GM18861 (cell line): Measurements from ENCODE around the gene CLEC1B.
"Not testable (repeated sequence)": the region's sequence is repeated elsewhere in the genome, so short reads cannot be mapped to it uniquely, and the experiment has no call there.

Experiments used
- ATAC-seq: cut with Tn5 transposase; IDR thresholded peaks from one replicate; pipeline ENCODE4 v1.9.1; 2021; ENCODE audit not compliant: unreplicated experiment

CLEC1B gene

GRCh38 chr12:9999016-9999415 lies at the start of gene CLEC1B:
CLEC1B (minus strand) TSS chr12:9999121; CDS start chr12:9999100, 21 bp downstream.
- no peak for ATAC-seq

- no peak for ATAC-seq
Measured at GRCh38 chr12:10048526-10048925, 49.6 kb upstream of the CLEC1B start.

- ATAC-seq, result no peak
Measured at GRCh38 chr12:10042167-10042566, 43.2 kb upstream of the CLEC1B start.

- no peak for ATAC-seq
Measured at GRCh38 chr12:10033783-10034545, 35.0 kb upstream of the CLEC1B start.

GRCh38 chr12:10031771-10032175 lies 32.9 kb upstream of the CLEC1B start:
- no peak for ATAC-seq

GRCh38 chr12:10031321-10031720 lies 32.4 kb upstream of the CLEC1B start:
- no peak for ATAC-seq

GRCh38 chr12:10030446-10030845 lies 31.5 kb upstream of the CLEC1B start, which contains the start of gene CLEC9A:
CLEC9A (plus strand) TSS chr12:10030682; CDS start chr12:10052688, 22,006 bp downstream.
- ATAC-seq, result no peak

GRCh38 chr12:10027721-10028120 lies 28.8 kb upstream of the CLEC1B start:
- no peak for ATAC-seq

GRCh38 chr12:10027311-10027710 lies 28.4 kb upstream of the CLEC1B start:
- ATAC-seq, result no peak

GRCh38 chr12:10026666-10027065 lies 27.7 kb upstream of the CLEC1B start:
- not testable (repeated sequence) for ATAC-seq

GRCh38 chr12:10025236-10025635 lies 26.3 kb upstream of the CLEC1B start:
- no peak for ATAC-seq

- ATAC-seq, result no peak
Measured at GRCh38 chr12:10021342-10021741, 22.4 kb upstream of the CLEC1B start.

GRCh38 chr12:10018386-10018785 lies 19.5 kb upstream of the CLEC1B start:
- ATAC-seq, result no peak

- ATAC-seq, result no peak
Measured at GRCh38 chr12:10016881-10017280, 18.0 kb upstream of the CLEC1B start.

GRCh38 chr12:10015450-10015849 lies 16.5 kb upstream of the CLEC1B start:
- no peak for ATAC-seq

GRCh38 chr12:10012630-10013330 lies 13.9 kb upstream of the CLEC1B start:
- no peak for ATAC-seq

GRCh38 chr12:10001171-10001776 lies 2.4 kb upstream of the CLEC1B start:
- no peak for ATAC-seq

GRCh38 chr12:9992296-9992695 lies 6.6 kb downstream of the CLEC1B start:
- ATAC-seq, result no peak

- ATAC-seq, result no peak
Measured at GRCh38 chr12:9991876-9992275, 7.0 kb downstream of the CLEC1B start.

GRCh38 chr12:9980126-9980525 lies 18.8 kb downstream of the CLEC1B start:
- no peak for ATAC-seq

GRCh38 chr12:9977916-9978315 lies 21.0 kb downstream of the CLEC1B start:
- no peak for ATAC-seq

GRCh38 chr12:9976626-9977025 lies 22.3 kb downstream of the CLEC1B start:
- ATAC-seq, result not testable (repeated sequence)
